H9 (cell line): ENCODE data around the gene TIFAB. TPM values are rescaled to one million over a fixed set of nuclear protein-coding genes. Genes with fewer than 3 reads are reported as not detected.

Source experiments
- DNase-seq: peaks from one replicate; pipeline ENCODE4 v3.0.0-alpha.2; 2017
- H2AFZ ChIP-seq: one replicate; pipeline ENCODE4 v1.6.1; 2013; ENCODE audit warnings: mild to moderate bottlenecking, low read length, control low read depth, moderate library complexity
- H2AK5ac ChIP-seq: 2 replicates; pipeline ENCODE4 v1.6.1; 2013; ENCODE audit warnings: low read length, control low read depth, mixed read lengths; ENCODE audit not compliant: insufficient read length
- H2BK120ac ChIP-seq: one replicate; pipeline ENCODE4 v1.6.1; 2013; ENCODE audit warnings: low read depth, mild to moderate bottlenecking, low read length, control low read depth, inconsistent platforms; ENCODE audit not compliant: poor library complexity, severe bottlenecking
- H2BK12ac ChIP-seq: 2 replicates; pipeline ENCODE4 v1.6.1; 2013; ENCODE audit warnings: low read length, control low read depth, mixed read lengths, low read depth; ENCODE audit not compliant: insufficient read length
- H2BK15ac ChIP-seq: 2 replicates; pipeline ENCODE4 v1.6.1; 2013; ENCODE audit warnings: low read depth, low read length, control low read depth
- H2BK20ac ChIP-seq: one replicate; pipeline ENCODE4 v1.6.1; 2013; ENCODE audit warnings: low read depth, mild to moderate bottlenecking, low read length, control low read depth, inconsistent platforms; ENCODE audit not compliant: poor library complexity, severe bottlenecking
- H2BK5ac ChIP-seq: 2 replicates; pipeline ENCODE4 v1.6.1; 2013; ENCODE audit warnings: low read length, control low read depth, mixed read lengths; ENCODE audit not compliant: insufficient read length
- H3K14ac ChIP-seq: 2 replicates; pipeline ENCODE4 v1.6.1; 2013; ENCODE audit warnings: low read length, control low read depth; ENCODE audit not compliant: insufficient read depth
- H3K18ac ChIP-seq: 2 replicates; pipeline ENCODE4 v1.6.1; 2013; ENCODE audit warnings: low read depth, mild to moderate bottlenecking, mixed read lengths, low read length, control low read depth; ENCODE audit not compliant: insufficient read length
- H3K23ac ChIP-seq: 2 replicates; pipeline ENCODE4 v1.6.1; 2013; ENCODE audit warnings: low read length, control low read depth, mixed read lengths, low read depth; ENCODE audit not compliant: insufficient read length
- H3K23me2 ChIP-seq: 2 replicates; pipeline ENCODE4 v1.6.1; 2013; ENCODE audit warnings: low read depth, mild to moderate bottlenecking, mixed read lengths, low read length, control low read depth; ENCODE audit not compliant: insufficient read length, poor library complexity, severe bottlenecking
- H3K27ac ChIP-seq: 2 replicates; pipeline ENCODE4 v1.5.1; 2013; ENCODE audit warnings: low read length, control low read depth, mixed read lengths, low read depth; ENCODE audit not compliant: insufficient read length
- H3K27me3 ChIP-seq: 2 replicates; pipeline ENCODE4 v1.6.1; 2013; ENCODE audit warnings: low read length, control low read depth, inconsistent platforms; ENCODE audit not compliant: insufficient read depth
- H3K4ac ChIP-seq: 2 replicates; pipeline ENCODE4 v1.6.1; 2013; ENCODE audit warnings: low read depth, mild to moderate bottlenecking, control low read depth, inconsistent platforms, low read length, moderate library complexity
- H3K4me1 ChIP-seq: 2 replicates; pipeline ENCODE4 v1.6.1; 2013; ENCODE audit warnings: low read length, control low read depth, inconsistent platforms; ENCODE audit not compliant: insufficient read depth
- H3K4me2 ChIP-seq: 2 replicates; pipeline ENCODE4 v1.6.1; 2013; ENCODE audit warnings: low read length, control low read depth, mixed read lengths; ENCODE audit not compliant: insufficient read length, insufficient read depth
- H3K56ac ChIP-seq: 2 replicates; pipeline ENCODE4 v1.6.1; 2013; ENCODE audit warnings: low read depth, mild to moderate bottlenecking, mixed read lengths, low read length, control low read depth; ENCODE audit not compliant: insufficient read length
- H3K79me1 ChIP-seq: 2 replicates; pipeline ENCODE4 v1.6.1; 2013; ENCODE audit warnings: low read depth, mild to moderate bottlenecking, moderate library complexity, low read length, control low read depth, inconsistent platforms; ENCODE audit not compliant: insufficient read depth, poor library complexity, severe bottlenecking
- H3K79me2 ChIP-seq: 2 replicates; pipeline ENCODE4 v1.6.1; 2013; ENCODE audit warnings: low read length, control low read depth, inconsistent platforms; ENCODE audit not compliant: insufficient read depth
- H3K9ac ChIP-seq: 2 replicates; pipeline ENCODE4 v1.6.1; 2013; ENCODE audit warnings: low read length, control low read depth, mixed read lengths; ENCODE audit not compliant: insufficient read length; ENCODE audit errors: extremely low read depth
- H3K9me3 ChIP-seq: one replicate; pipeline ENCODE4 v1.6.1; 2013; ENCODE audit warnings: low read depth, low read length, inconsistent platforms; ENCODE audit not compliant: control insufficient read depth
- H3T11ph ChIP-seq: one replicate; pipeline ENCODE4 v1.6.1; 2013; ENCODE audit warnings: mild to moderate bottlenecking, low read length, control low read depth, inconsistent platforms
- H4K20me1 ChIP-seq: one replicate; pipeline ENCODE4 v1.6.1; 2013; ENCODE audit not compliant: control insufficient read depth, insufficient read length, insufficient read depth
- H4K5ac ChIP-seq: 2 replicates; pipeline ENCODE4 v1.6.1; 2013; ENCODE audit warnings: low read depth, mild to moderate bottlenecking, mixed read lengths, low read length, control low read depth; ENCODE audit not compliant: insufficient read length
- H4K8ac ChIP-seq: replicated peaks from 2 replicates; pipeline ENCODE4 v1.6.1; 2013; ENCODE audit warnings: low read length, control low read depth, mixed read lengths, low read depth; ENCODE audit not compliant: insufficient read length
- H4K91ac ChIP-seq: 2 replicates; pipeline ENCODE4 v1.6.1; 2013; ENCODE audit warnings: low read depth, mild to moderate bottlenecking, moderate library complexity, mixed read lengths, low read length, control low read depth; ENCODE audit not compliant: insufficient read length
- H3K27ac Mint-ChIP-seq, 3 experiments: 2 replicates in 2 of 3; 3 replicates in 1 of 3; pipeline ENCODE4 v1.8.0; 2020 to 2021; ENCODE audit warnings: mixed read lengths in 3 of 3, mild to moderate bottlenecking in 1 of 3, moderate library complexity in 1 of 3
- H3K27me3 Mint-ChIP-seq: 2 replicates; pipeline ENCODE4 v1.8.0; 2021; ENCODE audit warnings: low read depth, mild to moderate bottlenecking, moderate library complexity, mixed read lengths
- H3K36me3 Mint-ChIP-seq, 3 experiments: 2 replicates in 2 of 3; 3 replicates in 1 of 3; pipeline ENCODE4 v1.8.0; 2020 to 2021; ENCODE audit warnings: low read depth in 3 of 3, mixed read lengths in 3 of 3; ENCODE audit not compliant: insufficient read depth in 1 of 3
- H3K4me1 Mint-ChIP-seq, 2 experiments: 2 replicates each; pipeline ENCODE4 v1.8.0; 2020; ENCODE audit warnings: mixed read lengths in 2 of 2
- H3K4me3 Mint-ChIP-seq, 2 experiments: 2 replicates in 1 of 2; 3 replicates in 1 of 2; pipeline ENCODE4 v1.8.0; 2020 to 2021; ENCODE audit warnings: mild to moderate bottlenecking in 2 of 2, mixed read lengths in 2 of 2, moderate library complexity in 1 of 2
- H3K9me3 Mint-ChIP-seq, 2 experiments: 2 replicates in 1 of 2; 3 replicates in 1 of 2; pipeline ENCODE4 v1.8.0; 2020; ENCODE audit warnings: mild to moderate bottlenecking in 2 of 2, mixed read lengths in 2 of 2, moderate library complexity in 1 of 2
- CTCF ChIP-seq: fragments of 200-600 bp; sonication (generic); conservative IDR thresholded peaks from 3 replicates; pipeline ENCODE4 v1.8.0; 2021; ENCODE audit warnings: antibody characterized with exemption, mild to moderate bottlenecking
- WGBS: extraction: QIAGEN DNeasy Blood & Tissue Kit; methylation state at CpG from one replicate; pipeline ENCODE4 v1.1.7; 2013; ENCODE audit warnings: missing lambda C conversion rate, low lambda C conversion rate, mixed read lengths; ENCODE audit not compliant: insufficient read length; ENCODE audit errors: extremely low coverage; 5-methylcytosine and 5-hydroxymethylcytosine counted together
- total RNA-seq: library from RNA; stranded (reverse); gene quantifications from 2 replicates; pipeline ENCODE4 v1.2.1, GENCODE V29; 2021

Gene TIFAB
- total RNA-seq, 1 experiment from 2014 or later: not detected

- Histone ChIP-seq H3K18ac (no peak overlapping the region), H3K23me2 (no peaks in the 10 kb centered on the region), H3K79me1 (no peaks in the 10 kb centered on the region), H2AFZ (no peak overlapping the region), H3K79me2 (no peaks in the 10 kb centered on the region), H4K91ac (no peak overlapping the region), H4K5ac (no peak overlapping the region), H3K9me3 (no peaks in the 10 kb centered on the region), H3K27me3 (peaks cover 2% of the 10 kb centered on the region; the same call in 1 of the 2 replicates), H2BK5ac (no peak overlapping the region), H2BK20ac (no peak overlapping the region), H3K23ac (no peak overlapping the region), H2BK12ac (no peak overlapping the region), H2AK5ac (no peak overlapping the region), H4K20me1 (no peaks in the 10 kb centered on the region), H3K27ac (no peak overlapping the region), H3K4me2 (no peak overlapping the region), H3K9ac (no peak overlapping the region), H3K4me1 (no peaks in the 10 kb centered on the region), H3T11ph (no peak overlapping the region), H3K14ac (no peak overlapping the region), H3K56ac (no peak overlapping the region), H2BK120ac (no peak overlapping the region), H3K4ac (no peak overlapping the region), H4K8ac (no peak overlapping the region), H2BK15ac (no peak overlapping the region)
- no peaks in the 10 kb centered on the region for H3K36me3 Mint-ChIP-seq
- H3K27me3 Mint-ChIP-seq: peaks cover 74% of the 10 kb centered on the region
- H3K4me3 Mint-ChIP-seq: no peak overlapping the region
- peaks cover 12 to 14% of the 10 kb centered on the region in 2 experiments for H3K4me1 Mint-ChIP-seq
- WGBS: no CpG with 5 or more reads among the region's 9 CpGs
- no peak for TF ChIP-seq CTCF
- peak; percentile 9 for DNase-seq
- H3K27ac Mint-ChIP-seq: 0 out of 7 replicates have a peak overlapping the region, but pooled peaks of 1 of the 3 experiments have one; percentile 25
- H3K9me3 Mint-ChIP-seq: no peaks in the 10 kb centered on the region; a peak in 1 of 5 replicates
Observed at GRCh38 chr5:135446206-135446605, 5.9 kb downstream of the TIFAB start.
